C4-2B (cell line): ENCODE measurements around the gene VDAC1.

ENCODE experiments used
- H3K27ac ChIP-seq: fragments of 450-650 bp; 2 replicates; pipeline ENCODE4 v1.5.1; 2017
- ZFX ChIP-seq: fragments of 450-650 bp; IDR thresholded peaks from 2 replicates; pipeline ENCODE4 v1.6.1; 2017
- TF ChIP-seq, protein P1 (sequence below): fragments of 450-650 bp; conservative IDR thresholded peaks from 2 replicates; pipeline ENCODE4 v1.5.1; 2017; ENCODE audit warnings: mild to moderate bottlenecking

VDAC1 gene

DNA sequence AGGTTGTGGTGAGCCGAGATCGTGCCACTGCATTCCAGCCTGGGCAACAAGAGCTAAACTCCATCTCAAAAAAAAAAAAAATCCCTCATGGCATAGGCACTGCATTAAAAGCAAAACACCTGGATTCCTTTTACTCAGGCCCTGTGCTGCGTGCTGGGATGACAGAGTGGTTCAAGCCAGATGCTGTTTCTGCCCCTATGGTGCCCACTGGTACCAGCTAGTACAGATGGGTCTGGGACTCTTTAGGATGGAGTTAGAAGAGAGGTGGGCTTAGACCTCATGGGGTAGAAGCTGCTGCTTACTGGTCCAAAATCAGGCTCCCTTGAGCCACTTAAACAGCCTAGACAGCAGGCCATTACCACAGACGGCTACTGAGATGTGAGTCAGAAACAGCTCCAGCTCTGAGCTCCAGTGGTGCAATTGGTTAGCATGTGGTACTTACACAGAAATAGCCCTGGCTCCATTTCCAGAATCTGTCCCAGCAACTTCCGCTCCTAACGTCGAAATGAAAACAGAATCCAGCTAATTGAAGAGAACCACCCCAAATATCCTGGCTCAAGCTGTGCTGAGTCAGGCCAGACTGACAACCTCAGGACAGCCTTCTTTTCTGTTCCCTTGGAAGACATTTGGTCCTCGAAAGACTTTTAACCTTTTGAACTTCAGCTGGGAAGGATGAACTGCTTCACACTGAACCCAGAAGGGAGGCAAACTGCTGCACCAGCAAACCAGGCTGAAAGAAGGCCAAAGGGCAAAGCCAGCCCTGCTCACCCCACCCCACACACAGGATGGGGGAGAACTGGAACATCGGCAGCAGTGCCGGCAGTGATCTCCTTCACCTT, 51.8 kb downstream of the VDAC1 start:
- no peak overlapping the region for H3K27ac ChIP-seq
- TF ChIP-seq, protein P1, sequence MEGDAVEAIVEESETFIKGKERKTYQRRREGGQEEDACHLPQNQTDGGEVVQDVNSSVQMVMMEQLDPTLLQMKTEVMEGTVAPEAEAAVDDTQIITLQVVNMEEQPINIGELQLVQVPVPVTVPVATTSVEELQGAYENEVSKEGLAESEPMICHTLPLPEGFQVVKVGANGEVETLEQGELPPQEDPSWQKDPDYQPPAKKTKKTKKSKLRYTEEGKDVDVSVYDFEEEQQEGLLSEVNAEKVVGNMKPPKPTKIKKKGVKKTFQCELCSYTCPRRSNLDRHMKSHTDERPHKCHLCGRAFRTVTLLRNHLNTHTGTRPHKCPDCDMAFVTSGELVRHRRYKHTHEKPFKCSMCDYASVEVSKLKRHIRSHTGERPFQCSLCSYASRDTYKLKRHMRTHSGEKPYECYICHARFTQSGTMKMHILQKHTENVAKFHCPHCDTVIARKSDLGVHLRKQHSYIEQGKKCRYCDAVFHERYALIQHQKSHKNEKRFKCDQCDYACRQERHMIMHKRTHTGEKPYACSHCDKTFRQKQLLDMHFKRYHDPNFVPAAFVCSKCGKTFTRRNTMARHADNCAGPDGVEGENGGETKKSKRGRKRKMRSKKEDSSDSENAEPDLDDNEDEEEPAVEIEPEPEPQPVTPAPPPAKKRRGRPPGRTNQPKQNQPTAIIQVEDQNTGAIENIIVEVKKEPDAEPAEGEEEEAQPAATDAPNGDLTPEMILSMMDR = no peak
- TF ChIP-seq ZFX = no peak

DNA sequence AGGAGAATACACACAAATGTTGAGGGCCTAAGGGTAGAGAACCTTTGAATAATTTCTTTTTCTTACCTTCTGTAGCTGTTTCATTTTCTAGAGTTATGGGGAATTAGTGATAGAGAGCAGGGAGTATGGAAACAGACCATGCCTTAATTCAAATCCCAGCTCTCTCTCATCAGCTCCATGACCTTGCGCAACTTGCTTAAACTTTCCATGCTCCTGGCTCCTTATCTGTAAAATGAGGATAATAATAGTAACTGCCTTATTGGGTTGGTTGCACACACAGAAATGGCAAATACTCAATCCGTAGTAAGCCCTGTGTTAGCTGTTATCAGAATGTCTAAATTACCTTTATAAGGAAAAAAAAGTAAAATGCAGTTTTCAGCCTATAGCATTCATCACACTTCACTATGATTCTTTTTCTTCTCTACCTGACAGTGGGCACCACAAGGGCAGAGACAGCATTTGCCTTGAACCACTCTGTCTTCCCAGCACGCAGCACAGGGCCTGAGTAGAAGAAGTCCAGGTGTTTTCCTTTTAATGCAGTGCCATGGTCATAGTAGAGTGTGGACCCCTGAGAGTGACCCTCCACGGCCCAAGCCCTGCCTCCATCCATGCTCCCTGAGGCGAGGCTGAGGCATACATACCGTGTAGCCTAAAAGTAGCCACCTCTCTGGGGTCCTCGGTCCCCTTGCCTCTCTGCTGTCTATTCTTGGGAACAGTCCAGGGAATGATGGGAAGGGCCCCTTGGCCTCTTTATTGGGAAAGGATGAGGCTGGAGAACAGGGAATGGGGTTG, 53.8 kb downstream of the VDAC1 start:
- TF ChIP-seq ZFX = no peak
- TF ChIP-seq, protein P1 = no peak
- no peak overlapping the region for H3K27ac ChIP-seq

DNA sequence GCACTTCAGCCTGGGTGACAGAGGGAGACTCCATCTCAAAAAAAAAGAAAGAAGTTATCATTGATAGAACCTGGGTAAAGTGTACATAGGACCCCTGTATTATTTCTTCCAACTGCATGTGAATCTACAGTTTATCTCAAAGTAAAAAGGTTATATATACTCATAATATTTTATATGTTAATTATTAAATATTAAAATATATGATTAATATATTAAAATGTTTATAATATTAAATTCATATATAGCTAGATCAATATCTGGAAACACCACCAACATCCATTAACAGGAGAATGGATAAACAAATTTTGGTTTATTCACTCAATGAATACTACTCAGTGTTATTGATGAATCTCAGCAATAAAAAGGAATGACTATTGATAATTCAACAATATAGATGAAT, 56.1 kb downstream of the VDAC1 start:
- no peak overlapping the region for H3K27ac ChIP-seq
- TF ChIP-seq, protein P1 = no peak
- no peak for TF ChIP-seq ZFX

DNA sequence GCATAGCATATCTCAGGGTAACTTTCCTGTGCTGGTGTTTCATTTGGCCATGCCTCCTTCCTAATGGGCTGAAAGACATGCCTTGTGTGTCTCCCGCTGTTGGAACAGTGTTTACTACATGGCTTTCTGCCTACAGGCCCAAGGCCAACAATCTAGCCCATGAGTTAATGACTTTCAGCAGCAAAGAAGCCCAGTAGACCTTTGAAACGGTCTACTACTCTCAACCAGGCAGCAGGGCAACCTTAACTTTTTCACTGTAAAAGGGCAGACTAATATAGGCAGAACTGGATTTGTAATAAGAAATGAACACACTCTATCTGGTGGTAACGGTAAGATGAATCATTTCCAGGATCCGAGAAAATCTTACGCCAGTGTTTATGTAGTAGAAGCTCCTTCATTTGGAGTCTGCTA, 57.3 kb downstream of the VDAC1 start:
- H3K27ac ChIP-seq = no peak overlapping the region
- TF ChIP-seq ZFX = no peak
- TF ChIP-seq, protein P1 = no peak

DNA sequence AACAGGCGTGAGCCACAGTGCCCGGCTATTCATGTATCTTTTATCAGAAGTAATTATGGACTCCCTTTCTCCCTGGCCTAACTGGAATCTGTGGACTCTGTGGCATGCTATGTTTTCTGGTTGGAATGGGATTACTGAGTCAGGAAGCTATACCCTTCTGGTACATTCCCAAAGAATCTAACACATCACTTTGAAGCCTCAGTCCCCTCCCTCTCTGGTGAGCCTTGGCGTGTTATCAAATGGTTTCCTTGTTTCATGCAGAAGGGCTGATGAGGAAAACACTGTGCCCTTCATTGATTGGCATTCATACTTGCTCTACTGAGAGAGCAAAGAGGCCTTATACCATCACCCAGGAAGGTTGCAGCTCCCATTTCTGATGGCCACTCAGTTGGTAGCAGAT, 59.2 kb downstream of the VDAC1 start:
- H3K27ac ChIP-seq = no peak overlapping the region
- TF ChIP-seq ZFX = no peak
- TF ChIP-seq, protein P1 = no peak

DNA sequence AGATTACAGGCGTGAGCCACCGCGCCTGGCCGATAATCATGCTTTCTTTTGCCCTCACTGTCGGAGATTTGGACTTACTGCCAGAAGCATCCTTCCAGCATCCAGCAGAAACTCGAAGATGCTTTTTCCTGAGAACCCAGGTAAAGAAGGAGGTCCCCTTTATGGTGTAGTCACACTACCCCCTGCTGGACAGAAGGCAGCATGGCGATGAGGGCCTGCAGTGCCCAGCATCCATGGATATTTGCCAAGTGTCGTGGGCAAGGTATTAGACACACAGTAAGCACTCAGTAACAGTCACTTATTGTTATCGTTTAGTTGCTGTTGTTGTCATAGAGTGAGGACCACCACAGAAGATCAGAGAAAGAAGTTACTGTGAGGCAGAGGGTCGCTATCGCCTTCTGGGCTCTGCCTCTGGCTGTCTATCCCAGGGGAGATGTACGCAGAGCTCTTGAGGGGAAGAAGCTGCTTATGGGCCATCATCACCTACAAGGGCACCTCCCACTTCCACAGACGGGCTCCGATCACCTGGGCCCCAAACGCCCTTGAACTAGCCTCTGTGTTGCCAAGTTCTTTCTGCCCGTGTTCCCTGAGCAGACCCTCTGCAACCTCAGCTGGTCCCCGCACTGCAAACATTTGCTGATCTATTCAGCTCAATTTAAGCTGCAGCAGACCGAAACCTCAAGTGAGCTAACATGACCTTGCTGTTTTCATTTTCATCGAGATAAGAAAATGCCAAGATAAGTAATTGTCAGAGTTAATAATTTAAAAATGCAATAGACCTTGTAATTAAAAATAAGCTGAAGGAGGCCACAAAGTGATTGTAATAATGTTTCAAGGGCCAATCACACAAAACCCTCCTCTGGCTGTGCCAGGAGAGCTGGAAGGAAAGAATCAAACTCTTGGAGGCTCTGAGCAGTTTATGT, 60.3 kb downstream of the VDAC1 start:
- H3K27ac ChIP-seq = no peak overlapping the region

More for the DNA sequence above, 60.3 kb downstream of the VDAC1 start:
- TF ChIP-seq, protein P1 = peak; percentile 82
- TF ChIP-seq ZFX = no peak
